T-helper 17 cell (primary cell): ENCODE measurements around the gene ZFP36L2. TPM values are rescaled to one million over a fixed set of nuclear protein-coding genes. Genes with fewer than 3 reads are reported as not detected.

ENCODE experiments used
- ATAC-seq: fragments of 150-1000 bp; cut with Tn5 transposase; 2 replicates; pipeline ENCODE4 v1.10.0; 2021; ENCODE audit warnings: mild to moderate bottlenecking, moderate library complexity
- DNase-seq, 3 donors: peaks; one replicate each; pipeline versions ENCODE4 v3.0.0 to v3.0.0-alpha.2; 2020 to 2021
- H3K9me3 ChIP-seq: one replicate; pipeline ENCODE4 v1.7.0; 2013; ENCODE audit warnings: low read length, mild to moderate bottlenecking; ENCODE audit not compliant: control insufficient read depth, poor library complexity, severe bottlenecking
- H3K27ac Mint-ChIP-seq: one replicate; pipeline ENCODE4 v1.8.0; 2022; ENCODE audit warnings: mild to moderate bottlenecking, moderate library complexity, mixed read lengths
- H3K27me3 Mint-ChIP-seq: one replicate; pipeline ENCODE4 v1.8.0; 2022; ENCODE audit warnings: mixed read lengths
- H3K36me3 Mint-ChIP-seq: one replicate; pipeline ENCODE4 v1.8.0; 2022; ENCODE audit warnings: low read depth, mixed read lengths
- H3K4me1 Mint-ChIP-seq: one replicate; pipeline ENCODE4 v1.8.0; 2022; ENCODE audit warnings: mild to moderate bottlenecking, mixed read lengths
- H3K4me3 Mint-ChIP-seq: one replicate; pipeline ENCODE4 v1.8.0; 2022; ENCODE audit warnings: mild to moderate bottlenecking, moderate library complexity, mixed read lengths
- total RNA-seq, 4 donors: library from RNA in 2 of 4; stranded (reverse) in 2 of 4; gene quantifications; one replicate each; pipeline ENCODE4 v1.2.3 and lab custom pipeline; 2022 to 2026

ZFP36L2 gene
- total RNA-seq, 2 donors from 2014 or later: 501 to 627 TPM

GRCh38 chr2:43218155-43218701 lies 8.2 kb downstream of the ZFP36L2 start:
- Mint-ChIP-seq H3K27ac (peak overlapping the region; percentile 93), H3K4me3 (peak overlapping the region; percentile 96), H3K36me3 (peaks cover 2% of the 10 kb centered on the region), H3K4me1 (peaks cover 44% of the 10 kb centered on the region), H3K27me3 (no peaks in the 10 kb centered on the region)
- H3K9me3 ChIP-seq: no peaks in the 10 kb centered on the region
- ATAC-seq (peak; percentile 6), DNase-seq (no peak)

DNA sequence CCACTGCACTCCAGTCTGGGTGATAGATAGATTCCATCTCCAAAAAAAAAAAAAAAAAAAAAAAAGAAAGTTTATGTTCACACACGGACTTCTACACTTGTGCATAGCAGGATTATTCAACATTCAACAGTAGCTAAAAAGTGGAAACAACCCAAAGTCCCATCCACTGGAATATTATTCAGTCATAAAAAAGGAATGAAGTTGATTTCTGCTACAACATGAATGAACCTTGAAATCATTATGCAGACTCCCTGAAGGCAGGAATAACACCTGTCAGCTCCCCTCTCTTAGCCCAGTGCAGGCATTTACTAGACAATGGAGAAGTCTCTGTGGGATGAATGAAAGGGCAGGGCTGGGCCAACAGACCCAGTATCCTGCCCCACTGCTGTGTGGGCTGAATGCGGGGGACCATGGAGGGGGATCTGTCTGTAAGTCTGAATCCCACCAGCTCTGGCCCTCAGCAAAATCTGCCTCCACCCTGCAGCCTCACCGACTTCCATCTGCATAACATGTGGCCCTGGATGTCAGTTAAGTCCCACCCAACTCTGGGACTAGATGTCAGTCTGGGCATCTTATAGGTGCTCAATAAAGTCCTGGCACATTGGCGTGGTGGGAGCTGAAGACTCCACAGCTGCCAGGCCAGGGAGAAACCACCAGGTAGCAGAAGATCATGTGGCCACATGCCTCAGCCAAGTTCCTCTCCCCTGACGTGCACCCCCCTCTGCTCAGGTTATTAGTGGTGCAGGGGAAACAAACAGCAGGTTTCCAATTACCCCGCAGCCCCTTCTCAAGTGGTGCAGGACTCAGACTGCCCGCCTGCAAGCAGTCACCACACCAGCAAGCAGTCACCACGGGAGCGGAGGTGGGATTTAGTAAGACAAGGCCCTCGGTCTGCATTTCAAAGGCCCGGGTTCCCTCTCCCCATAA lies 8.9 kb downstream of the ZFP36L2 start:
- H3K4me3 Mint-ChIP-seq: peak overlapping the region; percentile 59
- DNase-seq (no peak), ATAC-seq (no peak)
- H3K9me3 ChIP-seq: no peaks in the 10 kb centered on the region
- H3K27me3 Mint-ChIP-seq: no peaks in the 10 kb centered on the region
- H3K36me3 Mint-ChIP-seq: peaks cover 6% of the 10 kb centered on the region
- peaks cover 50% of the 10 kb centered on the region for H3K4me1 Mint-ChIP-seq
- peak overlapping the region; percentile 93 for H3K27ac Mint-ChIP-seq

GRCh38 chr2:43216629-43217028 lies 9.8 kb downstream of the ZFP36L2 start:
- H3K9me3 ChIP-seq: no peaks in the 10 kb centered on the region
- no peak for ATAC-seq
- Mint-ChIP-seq H3K4me3 (no peak overlapping the region), H3K36me3 (peaks cover 4% of the 10 kb centered on the region), H3K27ac (peak overlapping the region; percentile 93), H3K27me3 (no peaks in the 10 kb centered on the region), H3K4me1 (peaks cover 43% of the 10 kb centered on the region)
- no peak for DNase-seq

DNA sequence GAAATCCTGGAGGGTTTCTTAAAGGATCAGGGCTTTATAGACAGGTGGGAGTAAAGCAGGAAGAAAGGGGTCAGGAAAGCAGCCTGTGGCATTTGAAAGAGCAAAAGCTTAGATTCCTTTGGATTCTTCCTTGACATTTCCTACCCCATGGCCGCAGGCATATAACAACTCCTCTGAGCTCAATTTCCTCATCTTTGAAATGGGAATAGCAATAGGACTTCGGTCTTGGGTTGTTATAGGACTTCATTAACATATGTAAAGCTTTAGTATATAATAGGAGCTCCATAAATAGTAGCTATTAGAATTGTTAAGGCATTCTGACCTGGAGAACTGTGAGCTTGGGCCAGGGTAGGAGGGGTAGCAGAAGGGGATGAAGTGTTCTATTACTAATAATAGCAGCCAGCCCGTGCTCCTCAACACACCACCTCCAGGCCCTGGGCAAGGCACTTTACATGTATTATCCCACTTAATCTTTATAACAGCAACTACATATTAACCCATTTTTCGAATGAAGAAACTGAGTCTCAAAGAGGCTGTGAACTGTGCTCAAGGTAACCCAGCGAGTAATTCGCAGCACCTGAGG lies 10.6 kb downstream of the ZFP36L2 start:
- H3K9me3 ChIP-seq: no peaks in the 10 kb centered on the region
- peak overlapping the region; percentile 93 for H3K27ac Mint-ChIP-seq
- no peak overlapping the region for H3K4me3 Mint-ChIP-seq
- DNase-seq (no peak), ATAC-seq (no peak)
- no peaks in the 10 kb centered on the region for H3K27me3 Mint-ChIP-seq
- H3K4me1 Mint-ChIP-seq: peaks cover 39% of the 10 kb centered on the region
- H3K36me3 Mint-ChIP-seq: peaks cover 4% of the 10 kb centered on the region

DNA sequence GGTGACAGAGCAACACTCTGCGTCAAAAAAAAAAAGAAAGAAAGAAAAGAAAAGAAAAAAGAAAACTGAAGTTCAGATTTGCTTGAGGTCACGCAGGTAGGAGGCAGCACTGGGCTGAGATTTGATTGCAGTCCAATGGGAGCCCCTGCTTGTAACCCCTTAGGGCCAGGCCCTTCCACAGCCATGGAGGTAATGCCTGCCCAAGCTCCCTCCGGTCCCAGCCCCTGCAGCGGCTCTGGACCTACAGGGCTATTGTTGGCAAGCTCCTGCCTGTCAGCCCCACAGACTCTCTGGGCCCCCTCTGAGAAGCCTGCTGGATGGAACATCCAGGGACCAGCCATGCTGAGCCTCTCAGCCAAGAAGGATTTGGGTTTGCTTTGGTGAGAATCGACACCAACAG lies 12.2 kb downstream of the ZFP36L2 start:
- Mint-ChIP-seq H3K36me3 (peaks cover 4% of the 10 kb centered on the region), H3K27me3 (no peaks in the 10 kb centered on the region), H3K4me1 (peaks cover 33% of the 10 kb centered on the region), H3K27ac (no peak overlapping the region), H3K4me3 (no peak overlapping the region)
- ATAC-seq: no peak
- no peaks in the 10 kb centered on the region for H3K9me3 ChIP-seq
- no peak for DNase-seq

DNA sequence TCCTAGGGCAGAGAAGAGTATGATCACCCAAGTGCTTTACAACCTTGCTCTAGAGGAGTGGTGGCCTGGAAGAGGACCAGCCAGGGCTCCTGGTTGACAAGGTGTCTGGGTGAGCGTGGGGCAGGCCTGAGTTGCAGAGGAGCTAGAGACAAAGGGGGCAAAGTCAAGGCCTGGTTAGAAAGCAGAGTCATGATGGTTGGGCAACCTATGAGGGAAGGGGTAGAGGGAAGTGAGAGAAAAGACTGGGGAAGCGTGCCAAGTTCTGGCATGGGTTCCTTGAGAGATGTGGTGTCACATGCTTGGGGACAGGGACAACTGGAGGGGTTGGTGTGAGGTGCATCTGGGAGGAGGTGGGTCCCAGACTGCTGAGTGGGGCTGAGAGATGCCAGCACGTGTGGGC lies 13.5 kb downstream of the ZFP36L2 start:
- peaks cover 27% of the 10 kb centered on the region for H3K4me1 Mint-ChIP-seq
- H3K36me3 Mint-ChIP-seq: peaks cover 4% of the 10 kb centered on the region
- H3K9me3 ChIP-seq: no peaks in the 10 kb centered on the region
- no peaks in the 10 kb centered on the region for H3K27me3 Mint-ChIP-seq
- peak overlapping the region; percentile 34 for H3K27ac Mint-ChIP-seq
- DNase-seq: no peak
- no peak overlapping the region for H3K4me3 Mint-ChIP-seq
- ATAC-seq: peak; percentile 24

DNA sequence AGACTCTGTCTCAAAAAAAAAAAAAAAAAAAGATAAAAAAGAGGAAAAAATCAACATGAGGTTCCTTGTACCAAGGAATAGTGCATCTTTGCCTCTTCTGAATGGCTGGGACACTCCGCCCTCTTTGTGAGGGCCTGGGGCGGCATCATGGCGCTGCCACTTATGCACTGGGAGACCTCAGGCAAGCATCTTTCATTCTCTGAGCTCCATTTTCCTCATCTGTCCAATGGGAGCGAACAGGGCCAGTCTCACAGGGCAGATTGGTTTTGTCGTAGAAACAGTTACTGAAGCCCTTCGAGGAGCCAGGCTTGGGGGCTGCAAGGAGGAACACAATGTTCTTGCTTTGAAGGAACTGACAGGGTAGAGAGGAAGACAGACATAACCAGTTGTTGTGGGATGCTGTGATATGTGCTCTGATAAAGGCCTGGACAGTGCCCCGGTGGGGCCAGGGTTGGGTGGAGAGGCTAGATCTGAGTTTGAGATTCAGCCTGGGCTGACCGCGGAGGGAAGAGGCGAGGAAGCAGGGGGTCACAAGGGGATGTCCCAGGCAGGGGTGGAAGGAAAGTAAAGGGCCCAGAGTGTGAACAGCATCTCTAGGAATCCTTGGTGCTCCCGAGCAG lies 14.1 kb downstream of the ZFP36L2 start:
- peak overlapping the region; percentile 75 for H3K27ac Mint-ChIP-seq
- DNase-seq: no peak
- peaks cover 24% of the 10 kb centered on the region for H3K4me1 Mint-ChIP-seq
- H3K36me3 Mint-ChIP-seq: peaks cover 4% of the 10 kb centered on the region
- no peaks in the 10 kb centered on the region for H3K27me3 Mint-ChIP-seq
- ATAC-seq: no peak
- no peaks in the 10 kb centered on the region for H3K9me3 ChIP-seq
- H3K4me3 Mint-ChIP-seq: no peak overlapping the region

- DNase-seq (no peak), ATAC-seq (peak; percentile 59)
- peaks cover 4% of the 10 kb centered on the region for H3K36me3 Mint-ChIP-seq
- peak overlapping the region; percentile 51 for H3K27ac Mint-ChIP-seq
- peak overlapping the region; percentile 25 for H3K4me3 Mint-ChIP-seq
- H3K9me3 ChIP-seq: no peaks in the 10 kb centered on the region
- H3K4me1 Mint-ChIP-seq: peaks cover 28% of the 10 kb centered on the region
- H3K27me3 Mint-ChIP-seq: no peaks in the 10 kb centered on the region
Measured at GRCh38 chr2:43210467-43211303, 15.7 kb downstream of the ZFP36L2 start.

DNA sequence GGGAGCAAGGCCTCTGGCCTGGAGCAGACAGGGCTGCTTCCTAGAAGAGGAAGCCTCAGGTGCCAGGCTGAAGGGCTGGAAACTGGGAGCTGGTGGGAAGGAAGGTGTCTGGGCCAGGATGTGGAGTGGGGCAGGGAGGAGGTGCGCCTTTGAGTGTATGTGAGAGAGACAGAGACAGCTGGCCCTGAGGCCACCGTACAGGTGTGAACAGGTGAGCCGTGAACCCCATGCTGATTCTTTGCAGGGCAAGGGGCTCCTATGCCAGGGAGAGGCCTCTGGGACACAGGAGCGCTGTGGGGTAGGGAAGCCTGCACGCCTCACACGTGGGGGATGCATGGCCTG lies 16.3 kb downstream of the ZFP36L2 start:
- peaks cover 4% of the 10 kb centered on the region for H3K36me3 Mint-ChIP-seq
- H3K9me3 ChIP-seq: no peaks in the 10 kb centered on the region
- peak overlapping the region; percentile 51 for H3K27ac Mint-ChIP-seq
- DNase-seq (no peak), ATAC-seq (no peak)
- peaks cover 28% of the 10 kb centered on the region for H3K4me1 Mint-ChIP-seq
- no peaks in the 10 kb centered on the region for H3K27me3 Mint-ChIP-seq
- H3K4me3 Mint-ChIP-seq: peak overlapping the region; percentile 25

DNA sequence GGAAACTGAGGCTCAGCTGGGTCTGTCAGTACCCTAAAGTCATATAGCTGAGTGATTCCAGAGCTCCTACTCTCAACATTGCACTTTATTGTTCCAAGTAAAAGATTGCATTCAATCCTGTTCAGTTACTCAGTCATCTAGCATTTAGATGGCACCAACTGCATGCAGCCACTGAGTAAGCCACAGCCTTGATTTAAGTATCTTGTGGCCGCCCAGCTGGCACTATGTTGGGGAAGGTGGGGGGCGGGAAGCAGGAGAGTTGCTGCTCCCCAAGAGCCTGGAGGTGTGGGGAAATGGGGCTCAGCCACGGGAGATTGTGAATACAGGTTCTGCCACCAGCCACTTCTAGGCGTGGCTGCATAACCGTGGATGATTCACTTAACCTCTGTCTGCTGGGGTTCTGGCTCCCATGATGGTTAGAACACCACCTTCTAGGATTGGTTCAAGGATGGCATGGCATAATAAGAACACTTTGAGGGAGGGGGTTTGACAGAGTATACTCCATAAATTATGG lies 17.1 kb downstream of the ZFP36L2 start:
- ATAC-seq (no peak), DNase-seq (no peak)
- Mint-ChIP-seq H3K27me3 (no peaks in the 10 kb centered on the region), H3K36me3 (peaks cover 4% of the 10 kb centered on the region), H3K27ac (no peak overlapping the region), H3K4me1 (peaks cover 29% of the 10 kb centered on the region), H3K4me3 (no peak overlapping the region)
- no peaks in the 10 kb centered on the region for H3K9me3 ChIP-seq

GRCh38 chr2:43207553-43208300 lies 18.7 kb downstream of the ZFP36L2 start:
- no peaks in the 10 kb centered on the region for H3K9me3 ChIP-seq
- DNase-seq (no peak), ATAC-seq (peak; percentile 23)
- Mint-ChIP-seq H3K36me3 (no peaks in the 10 kb centered on the region), H3K27me3 (no peaks in the 10 kb centered on the region), H3K4me3 (no peak overlapping the region), H3K4me1 (peaks cover 25% of the 10 kb centered on the region), H3K27ac (no peak overlapping the region)

DNA sequence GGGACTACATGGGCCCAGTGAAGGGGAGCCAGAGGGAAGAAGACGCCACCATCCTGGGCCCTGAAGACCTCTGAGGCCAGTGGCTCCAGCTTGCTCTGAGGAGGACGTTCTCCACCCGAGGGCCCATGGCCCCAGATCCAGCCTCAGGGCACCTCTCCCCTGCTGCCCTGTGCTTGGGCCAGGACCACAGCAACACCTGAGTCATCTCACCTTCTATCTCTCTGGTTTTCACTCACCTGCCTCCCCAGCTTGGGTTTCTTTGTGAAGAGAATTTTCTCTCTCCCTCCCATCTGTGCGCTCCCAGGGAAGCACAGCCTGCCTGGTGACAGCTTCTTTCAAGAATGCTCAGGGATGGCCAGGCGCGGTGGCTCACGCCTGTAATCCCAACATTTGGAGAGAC lies 19.8 kb downstream of the ZFP36L2 start:
- Mint-ChIP-seq H3K36me3 (no peaks in the 10 kb centered on the region), H3K27ac (peak overlapping the region; percentile 43), H3K27me3 (no peaks in the 10 kb centered on the region), H3K4me1 (peaks cover 24% of the 10 kb centered on the region), H3K4me3 (no peak overlapping the region)
- ATAC-seq (no peak), DNase-seq (no peak)
- no peaks in the 10 kb centered on the region for H3K9me3 ChIP-seq
